Gastrocnemius medialis (tissue), 4 donors: Measurements from ENCODE around the gene COBLL1.

ENCODE experiments used
- CTCF ChIP-seq, 5 experiments: fragments of 450-650 bp in 3 of 5; fragments of 200-600 bp in 2 of 5; sonication (generic) in 2 of 5; IDR thresholded peaks in 4 of 5; conservative IDR thresholded peaks in 1 of 5; 1 replicate in 4 of 5; 2 replicates in 1 of 5; pipeline ENCODE4 v1.5.1; 2016 to 2019; ENCODE audit warnings: antibody characterized with exemption in 5 of 5, mild to moderate bottlenecking in 3 of 5, moderate library complexity in 3 of 5
- POLR2A ChIP-seq, 2 donors: fragments of 450-650 bp; IDR thresholded peaks; one replicate each; pipeline ENCODE4 v1.6.1; 2017; ENCODE audit warnings: antibody characterized with exemption in 2 of 2, mild to moderate bottlenecking in 2 of 2, moderate library complexity in 2 of 2

GRCh38 chr2:164794432-164795231 is 47.0 kb downstream of the COBLL1 start:
- no peak for TF ChIP-seq POLR2A (IDR thresholded peaks at IDR 0.05)
- no peak for TF ChIP-seq CTCF (IDR thresholded peaks at IDR 0.05 in 4 of 5, conservative IDR thresholded peaks at IDR 0.05 in 1 of 5)
